Liver (tissue), 9 donors: ENCODE data around the gene PLA2G2F. TPM values are rescaled to one million over a fixed set of nuclear protein-coding genes. Genes with fewer than 3 reads are reported as not detected.
A peak's percentile ranks its signal among the peaks of the same experiment; 100 is the strongest.

Experiments
- DNase-seq: peaks from one replicate; pipeline ENCODE4 v3.0.0-alpha.2; 2017; ENCODE audit warnings: low spot score
- H3K27ac ChIP-seq, 2 donors: one replicate each; pipeline ENCODE4 v1.7.0; 2013; ENCODE audit warnings: inconsistent platforms in 2 of 2, low read length in 2 of 2, control low read depth in 1 of 2, low read depth in 1 of 2, mild to moderate bottlenecking in 1 of 2
- H3K27me3 ChIP-seq, 4 donors: one replicate each; pipeline versions ENCODE4 v1.6.1 to v1.7.0; 2013; ENCODE audit warnings: low read length in 3 of 4, inconsistent platforms in 1 of 4, mild to moderate bottlenecking in 1 of 4, moderate library complexity in 1 of 4; ENCODE audit not compliant: control insufficient read depth in 4 of 4, insufficient read depth in 4 of 4
- H3K36me3 ChIP-seq, 4 donors: one replicate each; pipeline versions ENCODE4 v1.6.1 to v1.7.0; 2013; ENCODE audit warnings: low read length in 3 of 4, mild to moderate bottlenecking in 3 of 4, low read depth in 1 of 4, moderate library complexity in 1 of 4; ENCODE audit not compliant: control insufficient read depth in 4 of 4, insufficient read depth in 3 of 4
- H3K4me1 ChIP-seq, 4 donors: one replicate each; pipeline versions ENCODE4 v1.6.1 to v1.7.0; 2013; ENCODE audit warnings: low read length in 3 of 4, mild to moderate bottlenecking in 3 of 4, moderate library complexity in 1 of 4; ENCODE audit not compliant: control insufficient read depth in 4 of 4, insufficient read depth in 4 of 4
- H3K4me3 ChIP-seq, 3 donors: one replicate each; pipeline versions ENCODE4 v1.6.1 to v1.7.0; 2013; ENCODE audit warnings: low read length in 3 of 3, control low read depth in 1 of 3, low read depth in 1 of 3, mild to moderate bottlenecking in 1 of 3
- H3K9ac ChIP-seq, 2 donors: one replicate each; pipeline ENCODE4 v1.7.0; 2013; ENCODE audit warnings: low read length in 2 of 2, mild to moderate bottlenecking in 2 of 2, moderate library complexity in 2 of 2, control low read depth in 1 of 2, low read depth in 1 of 2
- H3K9me3 ChIP-seq, 4 donors: one replicate each; pipeline versions ENCODE4 v1.6.1 to v1.7.0; 2013; ENCODE audit warnings: low read length in 3 of 4; ENCODE audit not compliant: control insufficient read depth in 4 of 4
- CTCF ChIP-seq: fragments of 150-350 bp; IDR thresholded peaks from 2 replicates; pipeline ENCODE4 v1.5.1; 2017; ENCODE audit warnings: improper control_type of control experiment, low read depth, low read length; ENCODE audit not compliant: missing input control
- EGR1 ChIP-seq, 2 donors: IDR thresholded peaks; 2 replicates each; pipeline ENCODE4 v1.6.1; 2016 to 2018; ENCODE audit warnings: antibody characterized with exemption in 2 of 2, low read depth in 2 of 2
- FOXA1 ChIP-seq: IDR thresholded peaks from 2 replicates; pipeline ENCODE4 v1.6.1; 2016; ENCODE audit warnings: antibody characterized with exemption
- FOXA2 ChIP-seq: IDR thresholded peaks from 2 replicates; pipeline ENCODE4 v1.6.1; 2016; ENCODE audit warnings: antibody characterized with exemption
- GABPA ChIP-seq, 2 donors: IDR thresholded peaks in 1 of 2; conservative IDR thresholded peaks in 1 of 2; 2 replicates each; pipeline ENCODE4 v1.6.1; 2016; ENCODE audit warnings: antibody characterized with exemption in 2 of 2, mild to moderate bottlenecking in 1 of 2, moderate library complexity in 1 of 2
- HNF4A ChIP-seq, 2 donors: conservative IDR thresholded peaks; 2 replicates each; pipeline ENCODE4 v1.6.1; 2016; ENCODE audit warnings: antibody characterized with exemption in 2 of 2, mild to moderate bottlenecking in 2 of 2
- HNF4G ChIP-seq: IDR thresholded peaks from 2 replicates; pipeline ENCODE4 v1.6.1; 2016; ENCODE audit warnings: antibody characterized with exemption
- JUND ChIP-seq, 2 donors: IDR thresholded peaks; 2 replicates each; pipeline ENCODE4 v1.6.1; 2016; ENCODE audit warnings: antibody characterized with exemption in 2 of 2
- NR2F2 ChIP-seq: IDR thresholded peaks from 2 replicates; pipeline ENCODE4 v1.6.1; 2016; ENCODE audit warnings: antibody characterized with exemption
- RAD21 ChIP-seq, 2 donors: IDR thresholded peaks; 2 replicates each; pipeline ENCODE4 v1.6.1; 2016; ENCODE audit warnings: antibody characterized with exemption in 2 of 2, mild to moderate bottlenecking in 2 of 2
- RXRA ChIP-seq, 2 donors: IDR thresholded peaks; 2 replicates each; pipeline ENCODE4 v1.6.1; 2017 to 2018; ENCODE audit warnings: antibody characterized with exemption in 2 of 2, mild to moderate bottlenecking in 1 of 2
- SP1 ChIP-seq: IDR thresholded peaks from 2 replicates; pipeline ENCODE4 v1.6.1; 2018; ENCODE audit warnings: antibody characterized with exemption, mild to moderate bottlenecking
- TAF1 ChIP-seq: conservative IDR thresholded peaks from 2 replicates; pipeline ENCODE4 v1.6.1; 2016; ENCODE audit warnings: antibody characterized with exemption, mild to moderate bottlenecking
- YY1 ChIP-seq: IDR thresholded peaks from 2 replicates; pipeline ENCODE4 v1.6.1; 2016; ENCODE audit warnings: antibody characterized with exemption, mild to moderate bottlenecking
- WGBS: extraction: QIAGEN DNeasy Blood & Tissue Kit; methylation state at CpG from one replicate; pipeline ENCODE4 v1.1.7; 2013; 5-methylcytosine and 5-hydroxymethylcytosine counted together
- polyA plus RNA-seq, 2 donors: library from polyadenylated mRNA; stranded (reverse) in 1 of 2; unstranded in 1 of 2; fragments of 200-250 nt in 1 of 2; fragments of >200 nt in 1 of 2; fragmentation: Nextera tagmentation in 1 of 2; extraction: Ambion mirVana in 1 of 2; gene quantifications; one replicate each; pipeline versions ENCODE4 v1.2.1 to v1.2.3, GENCODE V29; 2013 to 2015
- total RNA-seq, 2 donors: library from RNA; depleted of rRNA; stranded (reverse); fragments of >200 nt; gene quantifications; one replicate each; pipeline ENCODE4 v1.2.3, GENCODE V29; 2014
- TF ChIP-seq, protein P1 (sequence below): IDR thresholded peaks from 2 replicates; pipeline ENCODE4 v1.6.1; 2016; ENCODE audit warnings: antibody characterized with exemption
- TF ChIP-seq, protein P2 (sequence below): IDR thresholded peaks from 2 replicates; pipeline ENCODE4 v1.6.1; 2016; ENCODE audit warnings: antibody characterized with exemption
- TF ChIP-seq, protein P3 (sequence below): IDR thresholded peaks from 2 replicates; pipeline ENCODE4 v1.6.1; 2016; ENCODE audit warnings: antibody characterized with exemption
- TF ChIP-seq, protein P4 (sequence below): IDR thresholded peaks from 2 replicates; pipeline ENCODE4 v1.6.1; 2016; ENCODE audit warnings: antibody characterized with exemption, mild to moderate bottlenecking
- donor health status: healthy.
- donor health status: healthy.
- donor health status: healthy.
- donor health status: healthy.
- donor health status: healthy.

Gene PLA2G2F
- total and polyA plus RNA-seq, 4 donors, result under 0.01 TPM; not detected in 3

GRCh38 chr1:20183035-20183434, 43.9 kb downstream of the PLA2G2F start:
- Histone ChIP-seq H3K27me3 (no peaks in the 10 kb centered on the region), H3K27ac (peak overlapping the region in 1 of 2 donors; percentile 63), H3K9me3 (no peaks in the 10 kb centered on the region), H3K9ac (no peak overlapping the region), H3K4me1 (peaks cover 4 to 42% (median 34%) of the 10 kb centered on the region in 4 donors), H3K36me3 (no peaks in the 10 kb centered on the region), H3K4me3 (no peak overlapping the region)
- TF ChIP-seq NR2F2, result no peak
- TF ChIP-seq, protein P1, sequence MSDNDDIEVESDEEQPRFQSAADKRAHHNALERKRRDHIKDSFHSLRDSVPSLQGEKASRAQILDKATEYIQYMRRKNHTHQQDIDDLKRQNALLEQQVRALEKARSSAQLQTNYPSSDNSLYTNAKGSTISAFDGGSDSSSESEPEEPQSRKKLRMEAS, result peak; percentile 23
- TF ChIP-seq YY1, result no peak
- TF ChIP-seq FOXA1, result no peak
- TF ChIP-seq RAD21 (IDR thresholded peaks at IDR 0.05), result no peak
- peak in 1 of 2 donors; percentile 64 for TF ChIP-seq HNF4A (conservative IDR thresholded peaks at IDR 0.05)
- no peak for TF ChIP-seq HNF4G
- no peak for TF ChIP-seq FOXA2
- TF ChIP-seq RXRA (IDR thresholded peaks at IDR 0.05), result peak in 1 of 2 donors; percentile 65
- peak in 1 of 2 donors; percentile 30 for TF ChIP-seq JUND (IDR thresholded peaks at IDR 0.05)
- TF ChIP-seq, protein P2, sequence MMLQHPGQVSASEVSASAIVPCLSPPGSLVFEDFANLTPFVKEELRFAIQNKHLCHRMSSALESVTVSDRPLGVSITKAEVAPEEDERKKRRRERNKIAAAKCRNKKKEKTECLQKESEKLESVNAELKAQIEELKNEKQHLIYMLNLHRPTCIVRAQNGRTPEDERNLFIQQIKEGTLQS, result peak; percentile 21
- TF ChIP-seq SP1, result no peak
- TF ChIP-seq, protein P3, sequence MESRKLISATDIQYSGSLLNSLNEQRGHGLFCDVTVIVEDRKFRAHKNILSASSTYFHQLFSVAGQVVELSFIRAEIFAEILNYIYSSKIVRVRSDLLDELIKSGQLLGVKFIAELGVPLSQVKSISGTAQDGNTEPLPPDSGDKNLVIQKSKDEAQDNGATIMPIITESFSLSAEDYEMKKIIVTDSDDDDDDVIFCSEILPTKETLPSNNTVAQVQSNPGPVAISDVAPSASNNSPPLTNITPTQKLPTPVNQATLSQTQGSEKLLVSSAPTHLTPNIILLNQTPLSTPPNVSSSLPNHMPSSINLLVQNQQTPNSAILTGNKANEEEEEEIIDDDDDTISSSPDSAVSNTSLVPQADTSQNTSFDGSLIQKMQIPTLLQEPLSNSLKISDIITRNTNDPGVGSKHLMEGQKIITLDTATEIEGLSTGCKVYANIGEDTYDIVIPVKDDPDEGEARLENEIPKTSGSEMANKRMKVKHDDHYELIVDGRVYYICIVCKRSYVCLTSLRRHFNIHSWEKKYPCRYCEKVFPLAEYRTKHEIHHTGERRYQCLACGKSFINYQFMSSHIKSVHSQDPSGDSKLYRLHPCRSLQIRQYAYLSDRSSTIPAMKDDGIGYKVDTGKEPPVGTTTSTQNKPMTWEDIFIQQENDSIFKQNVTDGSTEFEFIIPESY, result no peak
- no peak for TF ChIP-seq TAF1
- TF ChIP-seq CTCF, result no peak
- no peak for TF ChIP-seq GABPA (IDR thresholded peaks at IDR 0.05 in 1 of 2, conservative IDR thresholded peaks at IDR 0.05 in 1 of 2)
- TF ChIP-seq, protein P4, sequence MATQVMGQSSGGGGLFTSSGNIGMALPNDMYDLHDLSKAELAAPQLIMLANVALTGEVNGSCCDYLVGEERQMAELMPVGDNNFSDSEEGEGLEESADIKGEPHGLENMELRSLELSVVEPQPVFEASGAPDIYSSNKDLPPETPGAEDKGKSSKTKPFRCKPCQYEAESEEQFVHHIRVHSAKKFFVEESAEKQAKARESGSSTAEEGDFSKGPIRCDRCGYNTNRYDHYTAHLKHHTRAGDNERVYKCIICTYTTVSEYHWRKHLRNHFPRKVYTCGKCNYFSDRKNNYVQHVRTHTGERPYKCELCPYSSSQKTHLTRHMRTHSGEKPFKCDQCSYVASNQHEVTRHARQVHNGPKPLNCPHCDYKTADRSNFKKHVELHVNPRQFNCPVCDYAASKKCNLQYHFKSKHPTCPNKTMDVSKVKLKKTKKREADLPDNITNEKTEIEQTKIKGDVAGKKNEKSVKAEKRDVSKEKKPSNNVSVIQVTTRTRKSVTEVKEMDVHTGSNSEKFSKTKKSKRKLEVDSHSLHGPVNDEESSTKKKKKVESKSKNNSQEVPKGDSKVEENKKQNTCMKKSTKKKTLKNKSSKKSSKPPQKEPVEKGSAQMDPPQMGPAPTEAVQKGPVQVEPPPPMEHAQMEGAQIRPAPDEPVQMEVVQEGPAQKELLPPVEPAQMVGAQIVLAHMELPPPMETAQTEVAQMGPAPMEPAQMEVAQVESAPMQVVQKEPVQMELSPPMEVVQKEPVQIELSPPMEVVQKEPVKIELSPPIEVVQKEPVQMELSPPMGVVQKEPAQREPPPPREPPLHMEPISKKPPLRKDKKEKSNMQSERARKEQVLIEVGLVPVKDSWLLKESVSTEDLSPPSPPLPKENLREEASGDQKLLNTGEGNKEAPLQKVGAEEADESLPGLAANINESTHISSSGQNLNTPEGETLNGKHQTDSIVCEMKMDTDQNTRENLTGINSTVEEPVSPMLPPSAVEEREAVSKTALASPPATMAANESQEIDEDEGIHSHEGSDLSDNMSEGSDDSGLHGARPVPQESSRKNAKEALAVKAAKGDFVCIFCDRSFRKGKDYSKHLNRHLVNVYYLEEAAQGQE, result no peak
- no peak for TF ChIP-seq EGR1 (IDR thresholded peaks at IDR 0.05; ENCODE audit: low read depth in 2 of 2)
- DNase-seq, result no peak
- WGBS, result 39% methylated on average over 10 of the region's 10 CpGs
